ACHN (cell line): ENCODE measurements around the gene CCDC85A.

Source experiments
- DNase-seq: peaks from one replicate; pipeline ENCODE4 v3.0.0-alpha.2; 2015
- in situ Hi-C: cut with HindIII; loops from 2 replicates; pipeline ENCODE4 v1.10.0; 2017; ENCODE audit warnings: low sequenced_read_pairs, low pct_ligation_motif_present, low pct_unique_long_range_greater_than_20kb

The CCDC85A gene

GRCh38 chr2:56185582-56186046 is 1.8 kb downstream of the CCDC85A start:
- DNase-seq: no peak
- in situ Hi-C loops: no loop called here

GRCh38 chr2:56191617-56192016 is 7.8 kb downstream of the CCDC85A start:
- in situ Hi-C loops: no loop called here
- DNase-seq: peak; percentile 42

- DNase-seq: no peak
- in situ Hi-C loops: no loop called here
Measured at GRCh38 chr2:56192664-56193305, 9.0 kb downstream of the CCDC85A start.

GRCh38 chr2:56195563-56195962 is 11.8 kb downstream of the CCDC85A start:
- in situ Hi-C loops: no loop called here
- DNase-seq: no peak

- no peak for DNase-seq
- in situ Hi-C loops: no loop called here
Measured at GRCh38 chr2:56197816-56198215, 14.0 kb downstream of the CCDC85A start.

GRCh38 chr2:56198936-56199335 is 15.1 kb downstream of the CCDC85A start:
- in situ Hi-C loops: no loop called here
- DNase-seq: no peak

- in situ Hi-C loops: no loop called here
- no peak for DNase-seq
Measured at GRCh38 chr2:56199492-56199891, 15.7 kb downstream of the CCDC85A start.

DNA sequence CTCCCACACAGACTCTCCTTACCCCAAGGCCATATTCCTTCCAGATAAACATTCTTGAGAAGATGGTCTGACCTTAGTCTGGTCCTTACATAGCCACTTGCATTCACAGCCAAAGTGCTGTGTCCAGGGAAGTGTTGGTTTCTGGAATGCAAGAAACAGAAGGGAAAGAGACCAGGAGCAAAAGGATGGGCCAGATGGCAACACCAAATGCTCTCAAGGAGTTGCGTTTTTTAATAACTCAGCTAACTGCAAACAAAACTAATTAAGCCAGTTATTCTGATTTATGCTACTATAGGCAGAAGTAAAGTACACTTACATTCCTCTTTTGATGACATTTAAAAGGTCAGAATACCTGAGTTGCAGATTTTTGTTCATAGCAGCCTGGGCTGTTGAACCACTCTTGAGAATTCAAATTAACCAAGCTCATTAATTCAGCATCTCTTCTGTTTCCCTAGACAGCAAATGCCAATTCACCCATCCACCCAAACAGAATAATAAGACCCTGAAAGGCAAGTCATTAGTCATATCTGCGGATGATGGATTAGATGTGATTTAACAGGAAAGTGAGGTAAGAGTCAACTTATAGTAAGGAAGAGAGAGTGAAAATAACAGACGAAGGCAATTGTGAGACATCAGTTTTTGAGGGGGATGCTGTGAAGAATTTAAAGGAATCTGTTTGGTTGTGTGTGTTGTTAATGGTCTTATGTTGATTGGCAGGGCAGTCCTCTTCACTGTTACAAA is 18.8 kb downstream of the CCDC85A start:
- in situ Hi-C loops: no loop called here
- no peak for DNase-seq

DNA sequence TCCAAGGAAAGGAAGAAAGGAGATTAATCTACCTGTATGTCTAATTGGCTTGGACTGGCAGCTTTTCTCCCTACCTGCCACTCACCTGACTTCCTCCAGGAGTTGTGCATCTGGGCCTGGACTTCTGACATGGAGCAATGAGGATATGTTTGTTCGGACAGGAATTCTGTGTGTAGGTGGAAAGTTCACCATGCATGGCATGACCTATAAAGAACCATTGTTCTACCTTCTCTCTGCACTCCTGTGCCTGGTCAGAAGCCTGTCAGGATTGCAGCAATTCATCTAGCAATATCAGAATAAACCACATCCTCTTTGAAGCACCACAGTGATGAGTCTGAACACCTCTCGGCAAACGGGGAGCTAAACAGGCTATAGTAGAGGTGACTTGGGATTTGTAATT is 20.8 kb downstream of the CCDC85A start:
- DNase-seq: no peak
- in situ Hi-C loops: no loop called here

- in situ Hi-C loops: no loop called here
- no peak for DNase-seq
Measured at GRCh38 chr2:56206250-56206649, 22.5 kb downstream of the CCDC85A start.

GRCh38 chr2:56207760-56208159 is 24.0 kb downstream of the CCDC85A start:
- DNase-seq: no peak
- in situ Hi-C loops: no loop called here

DNA sequence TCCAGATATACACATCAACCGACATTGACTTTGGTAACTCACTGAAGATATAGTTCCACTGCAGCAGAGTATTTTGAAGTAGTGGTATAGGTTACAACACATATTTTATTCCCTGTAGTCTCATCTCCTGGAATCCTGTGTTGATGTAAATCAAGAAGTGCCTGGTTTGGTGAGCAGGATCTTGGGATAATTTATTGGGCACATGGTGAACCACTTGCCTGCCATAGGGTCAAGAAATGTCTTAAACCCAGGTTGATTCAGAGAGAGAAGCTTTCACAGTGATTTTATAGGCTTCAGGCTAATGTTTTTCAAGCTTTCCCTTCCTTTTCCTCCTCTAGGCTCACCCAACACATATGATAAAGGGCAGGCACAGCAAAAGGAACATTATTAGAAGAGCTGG is 24.6 kb downstream of the CCDC85A start:
- in situ Hi-C loops: no loop called here
- DNase-seq: no peak

- in situ Hi-C loops: no loop called here
- DNase-seq: no peak
Measured at GRCh38 chr2:56209701-56210100, 25.9 kb downstream of the CCDC85A start.

DNA sequence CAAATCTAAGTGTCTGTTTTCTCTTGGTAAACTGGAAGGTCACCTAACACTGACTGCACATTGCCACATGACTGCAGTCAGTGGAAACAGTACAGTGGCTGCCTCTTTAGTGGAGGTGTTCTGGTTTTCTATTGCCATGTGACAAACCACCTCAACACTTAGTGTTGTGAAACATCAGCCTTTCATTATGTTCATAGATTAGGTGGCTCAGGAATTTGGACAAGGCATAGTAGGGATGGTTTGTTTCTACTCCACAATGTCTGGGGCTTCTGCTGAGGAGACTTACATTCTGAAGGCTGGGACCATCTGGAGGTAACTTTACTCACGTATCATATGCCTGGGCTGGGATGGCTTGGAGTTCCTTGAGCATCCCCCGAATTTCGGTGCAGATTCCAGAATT is 26.5 kb downstream of the CCDC85A start:
- in situ Hi-C loops: no loop called here
- no peak for DNase-seq

DNA sequence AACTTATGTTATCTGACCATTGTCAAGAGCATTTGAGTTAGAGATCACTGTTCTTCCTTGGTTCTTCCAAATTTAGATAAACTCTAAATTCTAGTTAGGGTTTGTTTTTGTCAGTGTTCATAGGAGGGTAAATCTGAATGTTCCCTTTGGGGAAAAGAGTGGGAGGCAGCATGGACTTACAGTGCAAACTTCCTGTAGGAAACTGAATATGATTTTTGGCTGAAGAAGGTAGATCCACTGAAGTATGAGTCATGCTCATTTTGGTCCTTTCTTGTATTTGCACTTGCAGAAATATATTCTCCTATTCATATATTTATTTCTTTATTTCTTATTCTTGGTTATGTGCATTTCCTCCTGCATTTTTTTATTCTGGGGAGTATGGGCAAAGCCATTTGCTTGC is 27.3 kb downstream of the CCDC85A start:
- in situ Hi-C loops: no loop called here
- no peak for DNase-seq

- in situ Hi-C loops: no loop called here
- no peak for DNase-seq
Measured at GRCh38 chr2:56215911-56216310, 32.1 kb downstream of the CCDC85A start.

GRCh38 chr2:56217106-56217505 is 33.3 kb downstream of the CCDC85A start:
- no peak for DNase-seq
- in situ Hi-C loops: no loop called here

DNA sequence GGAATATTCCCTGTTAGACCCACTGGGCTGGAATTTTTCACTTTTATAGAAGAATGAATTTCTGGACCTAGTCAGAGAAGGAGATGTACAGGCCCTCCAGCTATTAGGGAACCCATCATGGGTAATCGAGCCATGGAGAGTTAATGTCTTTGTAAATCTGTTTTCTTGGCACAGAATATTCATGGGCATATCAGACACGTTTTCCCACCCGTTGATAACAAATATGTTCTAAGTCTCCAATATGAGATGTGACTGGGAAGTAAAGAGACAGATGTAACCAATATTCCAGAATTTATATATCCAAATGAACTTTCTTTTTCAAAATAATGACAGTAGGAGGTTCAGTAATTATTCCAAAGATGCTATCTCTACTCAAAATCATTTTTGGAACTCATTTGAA is 38.7 kb downstream of the CCDC85A start:
- in situ Hi-C loops: no loop called here

DNA sequence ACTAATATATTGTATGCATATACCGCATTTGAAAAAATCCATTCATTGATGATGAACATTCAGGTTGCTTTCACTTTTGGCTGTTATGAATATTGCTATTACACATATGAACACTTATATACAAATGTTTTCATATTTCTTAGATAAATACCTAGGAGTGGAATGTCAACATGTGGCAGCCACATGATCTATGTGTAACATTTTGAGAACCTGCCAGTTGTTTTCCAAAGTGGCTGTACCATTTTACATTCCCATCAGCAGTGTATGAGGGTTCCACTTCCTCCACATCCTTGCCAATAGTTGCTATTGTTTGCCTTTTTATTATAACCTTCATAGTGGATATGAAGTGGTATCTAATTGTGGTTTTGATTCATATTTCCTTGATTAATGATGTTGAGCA is 40.5 kb downstream of the CCDC85A start:
- DNase-seq: no peak
- in situ Hi-C loops: no loop called here

More for the DNA sequence above, 38.7 kb downstream of the CCDC85A start:
- no peak for DNase-seq

DNA sequence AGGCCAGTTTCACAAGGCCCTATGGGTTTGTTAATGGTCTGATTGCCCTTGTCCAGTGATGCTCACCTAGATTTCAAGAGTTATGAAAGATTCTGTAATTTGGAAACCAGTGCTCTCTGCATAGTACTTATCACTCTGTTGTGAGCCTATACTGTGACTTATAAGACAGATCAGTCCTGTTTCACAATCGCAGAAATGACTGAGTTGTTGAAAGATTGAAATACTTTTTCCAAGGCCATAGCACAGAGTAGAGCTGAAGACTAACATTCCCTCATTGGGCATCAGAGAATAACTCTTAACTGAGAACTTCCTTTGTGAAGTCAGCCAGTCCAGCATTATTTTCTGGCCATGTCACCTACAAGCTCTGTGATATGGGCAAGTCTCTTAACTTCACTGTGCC is 44.0 kb downstream of the CCDC85A start:
- in situ Hi-C loops: no loop called here
- DNase-seq: no peak
